ENCODE data around the gene FXYD6. TPM values are rescaled to one million over a fixed set of nuclear protein-coding genes. Genes with fewer than 3 reads are reported as not detected.

FXYD6 gene
- total and polyA plus RNA-seq, 9 of the 15 experiments (the other 6 are each of a cell fraction or from before 2014, with no cell fraction given), result 0.07 to 0.35 TPM; not detected in 7

DNA sequence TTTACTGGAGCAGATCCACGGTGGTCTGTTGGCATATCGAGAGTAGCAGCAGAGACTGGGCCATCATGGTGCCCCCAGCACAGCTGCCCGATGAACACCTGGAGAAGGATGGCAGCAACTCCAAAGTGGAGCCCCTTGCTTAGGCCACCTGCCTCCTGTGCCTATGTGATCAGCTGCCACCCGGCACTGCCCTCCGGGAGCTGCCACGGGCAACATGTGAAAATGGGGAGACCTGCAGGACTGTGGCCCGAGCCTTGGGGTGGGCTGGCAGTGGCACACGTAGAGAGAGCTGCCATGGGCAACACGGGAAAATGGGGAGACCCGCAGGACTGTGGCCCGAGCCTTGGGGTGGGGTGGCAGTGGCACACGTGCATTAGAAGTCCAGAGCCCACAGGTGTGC, 55.0 kb downstream of the FXYD6 start (continued):
- TF ChIP-seq, protein P1, sequence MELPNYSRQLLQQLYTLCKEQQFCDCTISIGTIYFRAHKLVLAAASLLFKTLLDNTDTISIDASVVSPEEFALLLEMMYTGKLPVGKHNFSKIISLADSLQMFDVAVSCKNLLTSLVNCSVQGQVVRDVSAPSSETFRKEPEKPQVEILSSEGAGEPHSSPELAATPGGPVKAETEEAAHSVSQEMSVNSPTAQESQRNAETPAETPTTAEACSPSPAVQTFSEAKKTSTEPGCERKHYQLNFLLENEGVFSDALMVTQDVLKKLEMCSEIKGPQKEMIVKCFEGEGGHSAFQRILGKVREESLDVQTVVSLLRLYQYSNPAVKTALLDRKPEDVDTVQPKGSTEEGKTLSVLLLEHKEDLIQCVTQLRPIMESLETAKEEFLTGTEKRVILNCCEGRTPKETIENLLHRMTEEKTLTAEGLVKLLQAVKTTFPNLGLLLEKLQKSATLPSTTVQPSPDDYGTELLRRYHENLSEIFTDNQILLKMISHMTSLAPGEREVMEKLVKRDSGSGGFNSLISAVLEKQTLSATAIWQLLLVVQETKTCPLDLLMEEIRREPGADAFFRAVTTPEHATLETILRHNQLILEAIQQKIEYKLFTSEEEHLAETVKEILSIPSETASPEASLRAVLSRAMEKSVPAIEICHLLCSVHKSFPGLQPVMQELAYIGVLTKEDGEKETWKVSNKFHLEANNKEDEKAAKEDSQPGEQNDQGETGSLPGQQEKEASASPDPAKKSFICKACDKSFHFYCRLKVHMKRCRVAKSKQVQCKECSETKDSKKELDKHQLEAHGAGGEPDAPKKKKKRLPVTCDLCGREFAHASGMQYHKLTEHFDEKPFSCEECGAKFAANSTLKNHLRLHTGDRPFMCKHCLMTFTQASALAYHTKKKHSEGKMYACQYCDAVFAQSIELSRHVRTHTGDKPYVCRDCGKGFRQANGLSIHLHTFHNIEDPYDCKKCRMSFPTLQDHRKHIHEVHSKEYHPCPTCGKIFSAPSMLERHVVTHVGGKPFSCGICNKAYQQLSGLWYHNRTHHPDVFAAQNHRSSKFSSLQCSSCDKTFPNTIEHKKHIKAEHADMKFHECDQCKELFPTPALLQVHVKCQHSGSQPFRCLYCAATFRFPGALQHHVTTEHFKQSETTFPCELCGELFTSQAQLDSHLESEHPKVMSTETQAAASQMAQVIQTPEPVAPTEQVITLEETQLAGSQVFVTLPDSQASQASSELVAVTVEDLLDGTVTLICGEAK (IDR thresholded peaks at IDR 0.05), result no peak
- TF ChIP-seq, protein P1 (CRISPR knock-in tag; IDR thresholded peaks at IDR 0.05), result no peak
- TF ChIP-seq, protein P2, sequence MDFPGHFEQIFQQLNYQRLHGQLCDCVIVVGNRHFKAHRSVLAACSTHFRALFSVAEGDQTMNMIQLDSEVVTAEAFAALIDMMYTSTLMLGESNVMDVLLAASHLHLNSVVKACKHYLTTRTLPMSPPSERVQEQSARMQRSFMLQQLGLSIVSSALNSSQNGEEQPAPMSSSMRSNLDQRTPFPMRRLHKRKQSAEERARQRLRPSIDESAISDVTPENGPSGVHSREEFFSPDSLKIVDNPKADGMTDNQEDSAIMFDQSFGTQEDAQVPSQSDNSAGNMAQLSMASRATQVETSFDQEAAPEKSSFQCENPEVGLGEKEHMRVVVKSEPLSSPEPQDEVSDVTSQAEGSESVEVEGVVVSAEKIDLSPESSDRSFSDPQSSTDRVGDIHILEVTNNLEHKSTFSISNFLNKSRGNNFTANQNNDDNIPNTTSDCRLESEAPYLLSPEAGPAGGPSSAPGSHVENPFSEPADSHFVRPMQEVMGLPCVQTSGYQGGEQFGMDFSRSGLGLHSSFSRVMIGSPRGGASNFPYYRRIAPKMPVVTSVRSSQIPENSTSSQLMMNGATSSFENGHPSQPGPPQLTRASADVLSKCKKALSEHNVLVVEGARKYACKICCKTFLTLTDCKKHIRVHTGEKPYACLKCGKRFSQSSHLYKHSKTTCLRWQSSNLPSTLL (IDR thresholded peaks at IDR 0.05), result no peak
- no peak for TF ChIP-seq KAT7 (CRISPR knock-in tag; IDR thresholded peaks at IDR 0.05; ENCODE audit: borderline replicate concordance)

Measured in K562 (cell line).